GM21528 (cell line): ENCODE measurements around the gene ARL5C.

Experiments used
- ATAC-seq: cut with Tn5 transposase; IDR thresholded peaks from one replicate; pipeline ENCODE4 v1.9.1; 2021; ENCODE audit warnings: mild to moderate bottlenecking, moderate library complexity; ENCODE audit not compliant: unreplicated experiment, low FRiP score

Gene ARL5C

GRCh38 chr17:39194985-39195524 is 29.1 kb upstream of the ARL5C start:
- no peak for ATAC-seq

- ATAC-seq: no peak
Measured at GRCh38 chr17:39194089-39194984, 28.4 kb upstream of the ARL5C start.

DNA sequence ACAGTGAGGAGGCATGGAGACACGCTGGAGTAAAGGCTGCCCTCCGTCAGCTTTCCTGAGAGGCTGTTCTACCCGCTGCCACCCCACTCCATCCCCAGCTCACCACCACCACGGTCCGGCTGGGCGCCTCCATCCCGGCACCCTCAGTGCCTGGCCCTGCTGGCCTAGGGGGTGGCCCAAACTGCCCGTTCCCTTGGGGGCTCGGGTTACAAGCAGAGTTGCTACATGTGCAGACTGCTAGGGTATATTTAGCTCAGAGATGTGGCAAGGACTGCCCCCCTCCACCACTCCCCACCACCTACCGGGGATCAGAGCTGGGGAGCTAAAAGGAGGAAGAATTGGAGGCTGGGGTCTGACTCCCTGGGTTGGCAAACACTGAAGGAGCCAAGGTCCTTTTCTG is 27.4 kb upstream of the ARL5C start:
- no peak for ATAC-seq

- ATAC-seq: no peak
Measured at GRCh38 chr17:39192901-39193300, 26.9 kb upstream of the ARL5C start.

GRCh38 chr17:39191750-39192510 is 26.0 kb upstream of the ARL5C start:
- ATAC-seq: no peak

GRCh38 chr17:39187152-39187830 is 21.3 kb upstream of the ARL5C start:
- ATAC-seq: no peak

DNA sequence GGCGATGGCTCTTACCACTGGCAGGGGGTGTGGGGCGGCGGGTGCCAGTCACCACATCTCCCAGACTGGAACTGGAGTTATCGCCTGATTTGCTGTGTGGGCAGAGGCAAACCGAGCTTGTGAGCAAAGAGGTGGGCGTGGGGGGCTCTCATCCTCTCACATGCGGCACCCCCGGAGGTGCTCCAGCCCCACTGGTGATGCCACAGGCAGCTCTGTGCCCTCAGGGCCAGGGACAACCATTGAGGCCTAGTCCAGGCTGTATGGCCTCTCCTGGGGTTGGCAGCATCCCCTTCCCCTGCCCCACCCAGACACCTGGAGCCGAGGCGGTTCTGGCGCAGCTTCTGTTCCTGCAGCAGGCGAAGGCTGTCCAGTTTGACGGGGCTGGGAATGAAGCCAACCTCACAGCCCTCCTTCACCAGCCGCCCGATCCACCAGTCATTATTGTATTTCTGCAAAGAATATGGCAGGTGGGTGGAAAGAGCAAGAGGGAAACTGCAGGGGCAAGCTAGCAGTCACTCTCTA is 20.6 kb upstream of the ARL5C start:
- no peak for ATAC-seq

DNA sequence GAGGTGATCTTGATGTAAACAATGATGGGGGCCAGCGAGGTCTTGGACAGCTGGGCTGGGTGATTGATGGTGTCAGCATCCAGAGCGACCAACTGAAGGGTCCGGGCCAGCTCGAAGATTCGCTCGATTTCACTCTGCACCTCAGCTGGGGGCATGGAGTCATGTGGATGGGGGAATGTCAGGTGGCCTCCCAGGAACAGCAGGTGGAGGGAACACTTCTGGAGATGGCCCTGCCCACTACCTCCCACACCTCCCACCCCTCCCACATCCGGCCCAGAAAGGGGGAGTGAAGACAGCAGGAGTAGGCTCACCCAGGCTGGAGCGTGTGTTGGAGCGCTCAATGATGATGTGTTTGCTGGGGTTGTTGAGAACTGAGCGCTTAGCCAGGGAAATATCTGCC is 17.8 kb upstream of the ARL5C start:
- ATAC-seq: no peak

DNA sequence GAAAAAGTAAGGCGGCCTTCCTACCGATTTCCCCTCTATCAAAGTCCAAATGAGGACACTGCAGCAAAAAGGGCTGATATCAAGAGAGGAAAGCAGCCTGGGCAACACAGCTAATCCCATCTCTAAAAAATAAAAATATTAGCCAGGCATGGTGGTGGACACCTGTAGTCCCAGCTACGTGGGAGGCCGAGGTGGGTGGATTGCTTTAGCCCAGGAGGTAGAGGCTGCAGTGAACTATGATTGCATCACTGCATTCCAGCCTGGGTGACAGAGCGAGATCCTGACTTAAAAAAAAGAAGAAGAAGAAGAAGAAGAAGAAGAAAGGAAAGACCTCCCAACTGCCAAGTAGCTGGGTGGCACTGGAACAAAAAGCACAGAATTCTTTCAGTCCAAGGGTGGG is 17.1 kb upstream of the ARL5C start:
- no peak for ATAC-seq

DNA sequence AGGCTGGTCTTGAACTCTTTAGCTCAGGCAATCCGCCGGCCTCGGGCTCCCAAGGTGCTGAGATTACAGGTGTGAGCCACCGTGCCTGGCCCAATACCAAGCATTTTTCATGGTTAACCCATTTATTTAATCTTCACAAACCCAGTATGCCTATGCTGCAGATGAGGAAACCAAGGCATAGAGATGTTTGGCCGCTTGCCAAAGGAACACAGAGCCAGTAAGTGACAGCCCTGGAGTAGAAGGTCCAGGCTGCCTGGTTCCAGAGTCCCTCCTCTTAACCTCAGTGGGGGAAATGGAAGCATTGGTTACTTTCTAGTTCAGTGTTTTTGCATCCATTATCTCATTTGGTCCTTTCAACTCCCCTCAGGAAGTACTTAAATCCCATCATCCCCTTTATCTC is 15.3 kb upstream of the ARL5C start:
- no peak for ATAC-seq

DNA sequence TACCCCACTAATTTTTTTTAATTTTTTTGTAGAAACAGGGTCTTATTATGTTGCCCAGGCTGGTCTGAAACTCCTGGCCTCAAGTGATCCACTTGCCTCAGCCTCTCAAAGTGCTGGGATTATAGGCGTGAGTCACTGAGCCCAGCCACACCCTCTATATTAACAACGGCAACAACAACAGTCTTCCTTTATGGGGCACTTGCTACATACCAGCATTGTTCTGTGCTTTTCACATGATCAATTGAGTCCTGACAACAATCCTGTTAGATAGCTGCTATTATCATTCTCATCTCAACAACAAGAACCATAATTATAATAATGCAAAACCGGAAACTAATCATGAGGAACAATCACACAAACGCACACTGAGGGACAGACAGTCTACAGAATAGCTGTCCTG is 12.6 kb upstream of the ARL5C start:
- no peak for ATAC-seq

DNA sequence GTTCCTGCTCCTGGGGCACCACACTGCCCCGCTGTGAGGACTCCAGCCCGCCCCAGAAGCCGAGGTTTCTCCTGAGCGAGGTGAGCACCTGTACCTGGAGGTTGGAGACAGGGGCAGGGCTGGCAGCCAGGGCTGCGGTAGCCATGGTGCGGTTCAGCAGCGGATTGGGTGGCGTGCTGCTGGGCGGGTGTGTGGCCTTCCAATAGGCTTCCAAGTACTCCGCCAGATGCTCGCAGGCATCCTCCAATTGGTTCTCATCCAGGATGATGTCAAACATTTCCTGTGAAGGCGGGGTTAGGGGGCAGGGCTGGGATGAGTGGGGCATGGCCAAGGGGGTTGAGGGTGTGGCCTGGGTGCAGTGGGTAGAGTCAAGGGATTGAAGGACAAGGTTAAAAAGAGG is 11.3 kb upstream of the ARL5C start:
- ATAC-seq: no peak

DNA sequence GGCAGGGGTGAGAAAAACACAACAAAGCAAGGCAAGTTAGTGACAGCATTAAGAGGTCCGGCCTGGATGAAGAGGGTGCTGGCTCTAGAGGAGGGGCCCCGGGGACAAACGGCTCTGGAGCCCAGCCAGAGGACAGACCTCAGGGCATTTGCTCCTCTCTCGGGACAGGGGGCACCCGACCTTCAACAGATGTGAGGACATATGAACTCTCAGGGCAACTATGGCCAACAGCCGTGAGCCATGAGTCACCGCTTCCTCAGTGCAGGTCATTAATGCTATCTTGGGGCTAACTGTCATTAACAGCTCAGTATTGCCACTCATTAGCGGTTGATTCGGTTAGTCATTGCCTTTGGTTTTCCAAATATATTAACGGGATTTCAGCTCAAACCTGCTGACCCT is 9.7 kb upstream of the ARL5C start:
- no peak for ATAC-seq

GRCh38 chr17:39174920-39175694 is 9.1 kb upstream of the ARL5C start:
- no peak for ATAC-seq

DNA sequence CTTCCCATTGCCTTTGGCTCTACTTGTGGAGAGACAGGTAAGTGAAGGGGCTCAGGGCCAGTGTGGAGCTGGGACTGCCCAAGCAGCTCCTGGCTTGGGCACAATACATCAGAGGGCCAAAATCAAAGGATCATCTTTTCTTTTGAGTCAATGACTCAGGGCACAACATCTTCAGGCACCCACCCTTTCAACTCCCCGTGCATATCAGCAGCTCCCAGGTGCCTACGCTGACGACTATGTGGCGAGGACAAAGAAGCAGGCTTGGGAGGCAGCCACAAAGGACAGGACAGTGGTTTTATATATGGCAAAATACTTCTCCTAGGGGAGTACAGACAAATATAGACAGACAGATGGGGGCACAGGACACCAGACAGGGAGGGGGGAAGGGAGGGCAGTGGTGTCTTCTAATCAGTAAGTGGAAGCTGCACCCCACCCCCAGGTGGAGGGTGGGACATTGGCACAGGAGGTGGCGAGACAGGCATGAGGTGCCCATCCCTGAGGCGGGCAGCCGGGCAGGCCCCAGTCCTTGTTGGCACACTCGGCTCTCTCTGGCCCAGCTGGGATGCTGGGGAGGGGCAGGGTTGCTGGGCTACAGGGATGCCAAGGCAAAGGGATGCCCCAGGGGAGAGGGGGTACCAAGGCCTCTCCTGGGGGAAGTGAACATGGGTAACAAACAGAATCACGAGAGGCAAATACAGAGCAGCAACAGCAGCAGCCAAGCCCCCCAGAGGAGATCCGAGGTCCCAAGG is 7.7 kb upstream of the ARL5C start:
- no peak for ATAC-seq

DNA sequence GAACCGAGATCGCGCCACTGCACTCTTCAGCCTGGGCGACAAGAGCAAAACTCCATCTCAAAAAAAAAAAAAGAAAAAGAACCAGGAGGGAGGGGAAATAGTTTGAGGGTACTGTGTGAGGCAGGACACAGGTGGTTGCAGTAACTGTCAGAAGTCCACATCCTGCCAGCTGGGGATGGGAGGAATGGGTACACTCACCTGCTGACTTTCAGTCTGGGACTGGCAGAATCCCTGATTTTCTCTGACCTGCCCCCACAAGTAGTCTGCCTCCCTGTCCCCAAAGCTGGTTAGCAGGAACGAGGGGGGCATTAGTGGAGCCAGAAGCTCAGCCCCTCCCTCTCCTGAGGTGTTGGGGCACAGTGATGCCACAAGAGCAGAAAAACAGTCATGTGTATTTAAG is 7.1 kb upstream of the ARL5C start:
- no peak for ATAC-seq

DNA sequence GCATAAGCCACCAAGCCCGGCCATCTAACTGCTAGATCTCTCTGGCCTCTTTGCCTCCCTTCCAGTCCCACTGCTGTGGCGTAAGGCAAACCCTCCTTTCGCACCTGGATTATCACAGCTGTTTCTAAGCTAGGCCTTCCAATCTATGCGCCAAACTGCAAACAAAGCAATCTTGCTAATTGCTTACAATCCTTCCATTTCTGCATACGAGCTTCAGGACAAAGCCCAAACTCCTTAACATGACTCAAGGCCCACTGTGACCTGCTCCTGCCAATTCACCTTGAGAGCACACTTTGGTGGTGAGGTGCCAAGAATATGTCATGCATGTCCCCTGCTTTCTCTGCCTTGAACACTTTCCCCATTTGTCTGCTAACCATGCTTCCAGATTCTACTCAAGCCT is 6.0 kb upstream of the ARL5C start:
- ATAC-seq: no peak

GRCh38 chr17:39170558-39170957 is 4.6 kb upstream of the ARL5C start:
- ATAC-seq: no peak

DNA sequence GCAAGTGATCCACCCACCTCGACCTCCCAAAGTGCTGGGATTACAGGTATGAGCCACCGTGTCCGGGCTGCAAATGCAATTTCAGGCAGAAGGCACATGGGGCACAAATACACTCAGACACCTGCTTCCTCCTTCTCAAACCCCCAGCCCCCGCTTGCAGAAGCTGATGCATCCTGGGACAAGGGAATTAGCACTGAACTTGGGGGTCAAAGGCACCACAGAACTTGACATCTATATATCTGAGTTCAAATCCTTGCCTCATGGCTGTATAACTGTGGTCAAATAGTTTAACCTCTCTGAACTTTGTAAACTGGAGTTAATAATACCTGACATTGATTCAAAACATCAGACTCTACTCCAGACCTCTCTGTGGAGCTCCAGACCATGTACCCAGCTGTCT is 4.1 kb upstream of the ARL5C start:
- ATAC-seq: no peak
